ENCODE data around the gene REG3A. TPM values are rescaled to one million over a fixed set of nuclear protein-coding genes. Genes with fewer than 3 reads are reported as not detected.

Gene REG3A
- total RNA-seq, 4 donors from 2014 or later = not detected

- no peak for DNase-seq (ENCODE audit: low spot score)
- TF ChIP-seq CTCF (IDR thresholded peaks at IDR 0.05) = no peak
- no peak for ATAC-seq (ENCODE audit: low FRiP score)
Observed at GRCh38 chr2:79125721-79125985, 33.9 kb downstream of the REG3A start.

GRCh38 chr2:79124907-79125720 is 34.4 kb downstream of the REG3A start:
- no peak for TF ChIP-seq CTCF (IDR thresholded peaks at IDR 0.05)
- DNase-seq (ENCODE audit: low spot score) = no peak
- no peak for ATAC-seq (ENCODE audit: low FRiP score)

GRCh38 chr2:79122676-79123075 is 36.9 kb downstream of the REG3A start:
- ATAC-seq (ENCODE audit: low FRiP score) (no peak), DNase-seq (ENCODE audit: low spot score) (no peak)
- TF ChIP-seq CTCF (IDR thresholded peaks at IDR 0.05) = no peak

- DNase-seq (ENCODE audit: low spot score) (no peak), ATAC-seq (ENCODE audit: low FRiP score) (no peak)
- TF ChIP-seq CTCF (IDR thresholded peaks at IDR 0.05) = no peak
Observed at GRCh38 chr2:79120194-79120713, 39.3 kb downstream of the REG3A start, which contains the start of gene REG1A. Gene REG1A, plus strand, starts transcription at chr2:79120488. Its CDS starts 374 bp downstream, at chr2:79120862.

- TF ChIP-seq CTCF (IDR thresholded peaks at IDR 0.05) = no peak
- no peak for DNase-seq (ENCODE audit: low spot score)
- ATAC-seq (ENCODE audit: low FRiP score) = no peak
Observed at GRCh38 chr2:79116997-79117928, 42.3 kb downstream of the REG3A start.

GRCh38 chr2:79114797-79115494 is 44.6 kb downstream of the REG3A start:
- DNase-seq (ENCODE audit: low spot score) (no peak), ATAC-seq (ENCODE audit: low FRiP score) (no peak)
- TF ChIP-seq CTCF (IDR thresholded peaks at IDR 0.05) = no peak

Data from omental fat pad (tissue), 4 donors.